GM19193 (cell line): ENCODE measurements around the gene PODXL.

Experiments
- POLR2A ChIP-seq: IDR thresholded peaks from 4 replicates; pipeline ENCODE4 v1.6.1; 2011; ENCODE audit not compliant: insufficient read depth, insufficient read length; ENCODE audit errors: extremely low read depth

The PODXL gene

GRCh38 chr7:131552053-131552452, 4.4 kb downstream of the PODXL start:
- no peak for TF ChIP-seq POLR2A

GRCh38 chr7:131550846-131551245, 5.6 kb downstream of the PODXL start:
- no peak for TF ChIP-seq POLR2A

- no peak for TF ChIP-seq POLR2A
Observed at GRCh38 chr7:131548371-131548770, 8.1 kb downstream of the PODXL start.

GRCh38 chr7:131547589-131547988, 8.8 kb downstream of the PODXL start:
- no peak for TF ChIP-seq POLR2A

- TF ChIP-seq POLR2A: no peak
Observed at GRCh38 chr7:131546583-131547141, 9.8 kb downstream of the PODXL start.

GRCh38 chr7:131546126-131546525, 10.3 kb downstream of the PODXL start:
- no peak for TF ChIP-seq POLR2A

- TF ChIP-seq POLR2A: no peak
Observed at GRCh38 chr7:131544449-131545301, 11.8 kb downstream of the PODXL start.

- no peak for TF ChIP-seq POLR2A
Observed at GRCh38 chr7:131544021-131544420, 12.4 kb downstream of the PODXL start.

- TF ChIP-seq POLR2A: no peak
Observed at GRCh38 chr7:131543298-131543697, 13.1 kb downstream of the PODXL start.

- no peak for TF ChIP-seq POLR2A
Observed at GRCh38 chr7:131540491-131541162, 15.8 kb downstream of the PODXL start.

GRCh38 chr7:131538813-131539179, 17.6 kb downstream of the PODXL start:
- TF ChIP-seq POLR2A: no peak

GRCh38 chr7:131538071-131538812, 18.2 kb downstream of the PODXL start:
- no peak for TF ChIP-seq POLR2A

- TF ChIP-seq POLR2A: no peak
Observed at GRCh38 chr7:131537571-131537978, 18.9 kb downstream of the PODXL start.

- no peak for TF ChIP-seq POLR2A
Observed at GRCh38 chr7:131536361-131536849, 20.0 kb downstream of the PODXL start.
